Measurements from ENCODE around the gene RASA2.
"Not testable (repeated sequence)": the region's sequence is repeated elsewhere in the genome, so short reads cannot be mapped to it uniquely, and the experiment has no call there.

Gene RASA2

DNA sequence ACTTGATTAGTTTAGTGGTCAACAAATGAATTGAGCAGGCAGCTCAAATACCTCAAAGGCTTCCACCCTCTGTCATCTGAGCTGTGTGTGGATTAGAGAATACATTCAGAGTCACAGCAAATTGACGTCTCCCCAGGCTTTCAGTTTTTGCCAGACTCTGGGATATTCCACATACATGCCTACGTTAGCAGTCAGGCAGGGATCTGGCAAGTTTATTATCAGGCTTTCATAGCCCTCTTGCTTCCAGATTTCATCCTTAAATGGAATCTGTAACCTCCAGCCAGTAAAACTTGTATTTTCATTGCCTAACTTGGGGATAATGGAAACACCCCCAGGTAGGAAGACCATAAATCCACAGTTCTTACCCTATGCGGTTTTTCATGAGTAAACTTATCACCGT, 115.9 kb downstream of the RASA2 start:
- no peak for DNase-seq

DNA sequence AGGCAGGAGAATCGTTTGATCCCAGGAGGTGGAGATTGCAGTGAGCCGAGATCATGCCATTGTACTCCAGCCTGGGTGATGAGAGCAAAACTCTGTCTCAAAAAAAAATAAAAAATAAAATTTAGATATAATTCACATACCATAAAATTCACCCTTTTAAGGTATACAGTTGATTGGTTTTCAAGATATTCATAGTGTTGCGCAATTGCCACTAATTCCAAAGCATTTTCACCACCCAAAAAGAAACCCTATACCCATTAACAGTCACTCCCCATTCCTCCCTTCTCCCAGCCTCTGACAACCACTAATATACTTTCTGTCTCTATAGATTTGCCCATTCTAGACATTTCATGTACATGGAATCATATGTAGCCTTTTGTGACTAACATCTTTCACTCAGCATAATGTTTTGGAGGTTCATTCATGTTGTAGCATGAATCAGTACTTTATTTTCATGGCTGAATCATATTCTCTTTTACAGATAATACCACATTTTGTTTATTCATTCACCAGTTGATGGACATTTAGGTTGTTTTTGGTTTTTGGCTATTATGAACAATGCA, 116.7 kb downstream of the RASA2 start:
- DNase-seq: no peak

DNA sequence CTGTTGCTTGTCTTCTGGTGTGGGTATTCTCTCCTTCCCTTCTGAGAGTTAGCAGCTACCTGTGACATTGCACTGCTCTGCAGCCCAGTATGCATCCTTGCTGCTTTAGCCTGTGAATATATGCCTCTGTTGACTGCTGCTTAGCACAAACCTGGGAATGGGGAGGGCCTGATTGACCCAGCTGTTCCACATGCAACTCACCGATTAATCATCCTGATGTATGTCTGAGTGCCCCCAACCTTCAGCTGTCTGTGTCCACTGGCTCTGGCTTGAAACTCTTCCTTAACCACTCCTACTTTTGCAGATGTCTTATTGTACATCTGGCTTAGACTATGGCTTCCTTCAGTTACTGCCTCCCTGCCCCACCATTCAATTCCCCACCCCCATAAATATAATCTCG, 119.1 kb downstream of the RASA2 start:
- no peak for DNase-seq

GRCh38 chr3:141608438-141608837, 121.6 kb downstream of the RASA2 start:
- DNase-seq: no peak

- DNase-seq: no peak
Observed at GRCh38 chr3:141610939-141611338, 124.1 kb downstream of the RASA2 start.

DNA sequence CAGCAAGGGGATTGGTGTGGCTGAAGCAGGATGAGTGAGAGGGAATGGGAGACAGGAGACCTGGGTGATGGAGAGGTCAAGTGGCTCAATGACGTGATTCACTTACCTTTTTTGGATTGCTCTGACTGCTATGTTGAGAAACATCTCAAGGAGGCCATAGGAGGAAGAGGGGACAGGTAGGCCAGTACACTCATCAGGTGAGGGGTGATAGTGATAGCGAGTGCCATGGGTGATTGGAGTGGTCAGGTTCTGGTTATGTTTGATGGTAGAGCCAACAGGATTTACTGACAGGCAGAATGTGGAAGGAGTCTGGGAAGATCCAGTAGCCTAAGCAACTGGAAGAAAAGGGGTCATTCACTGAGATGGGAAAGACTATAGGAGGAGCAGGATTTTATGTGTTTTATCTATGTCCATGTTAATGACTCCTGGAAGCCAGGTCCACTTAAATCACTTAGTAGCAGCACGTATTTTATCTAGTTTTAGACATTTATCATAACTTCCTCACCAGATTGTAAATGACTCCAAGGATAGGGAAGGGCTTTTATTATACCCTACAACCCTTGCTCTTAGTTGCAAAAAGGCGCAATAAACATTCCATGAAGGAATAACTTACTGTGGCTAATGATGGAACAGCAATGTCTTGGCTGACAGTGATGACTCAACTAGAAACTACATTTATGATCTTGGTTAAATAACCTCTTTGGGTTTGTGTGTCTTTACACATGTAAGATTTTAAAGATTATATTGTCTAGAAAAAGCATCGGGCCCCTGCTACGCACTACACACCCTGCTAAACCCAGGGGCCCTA, 131.5 kb downstream of the RASA2 start:
- DNase-seq: no peak

DNA sequence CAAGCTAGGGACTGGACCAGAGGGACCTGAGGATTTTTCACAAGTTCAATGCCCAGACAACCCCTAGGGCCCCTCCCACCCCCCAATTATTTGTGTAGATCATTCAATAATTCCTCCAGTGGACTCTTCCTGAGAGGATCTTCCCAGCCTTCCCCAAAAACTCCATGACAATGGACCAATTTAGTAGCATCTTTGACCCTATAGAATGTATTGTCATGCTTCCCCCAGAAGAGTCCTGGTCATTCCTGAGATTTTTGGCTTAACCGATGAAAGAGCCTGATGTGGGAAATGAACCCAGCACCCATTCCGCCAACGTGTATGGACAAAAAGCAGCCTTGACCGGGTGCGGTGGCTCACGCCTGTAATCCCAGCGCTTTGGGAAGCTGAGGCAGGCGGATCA, 132.1 kb downstream of the RASA2 start:
- no peak for DNase-seq

- no peak for DNase-seq
Observed at GRCh38 chr3:141619450-141619849, 132.6 kb downstream of the RASA2 start.

GRCh38 chr3:141623691-141624090, 136.9 kb downstream of the RASA2 start:
- no peak for DNase-seq

- DNase-seq: no peak
Observed at GRCh38 chr3:141625506-141625905, 138.7 kb downstream of the RASA2 start.

DNA sequence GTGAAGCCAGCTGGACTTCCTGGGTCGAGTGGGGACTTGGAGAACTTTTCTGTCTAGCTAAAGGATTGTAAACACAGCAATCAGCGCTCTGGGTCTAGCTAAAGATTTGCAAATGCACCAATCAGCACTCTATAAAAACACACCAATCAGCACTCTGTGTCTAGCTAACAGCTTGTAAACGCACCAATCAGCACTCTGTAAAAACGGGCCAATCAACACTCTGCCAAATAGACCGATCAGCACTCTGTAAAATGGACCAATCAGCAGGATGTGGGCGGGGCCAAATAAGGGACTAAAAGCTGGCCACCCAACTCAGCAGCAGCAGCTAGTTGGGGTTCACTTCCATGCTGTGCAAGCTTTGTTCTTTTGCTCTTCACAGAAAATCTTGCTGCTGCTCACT, 141.5 kb downstream of the RASA2 start:
- not testable (repeated sequence) for DNase-seq

DNA sequence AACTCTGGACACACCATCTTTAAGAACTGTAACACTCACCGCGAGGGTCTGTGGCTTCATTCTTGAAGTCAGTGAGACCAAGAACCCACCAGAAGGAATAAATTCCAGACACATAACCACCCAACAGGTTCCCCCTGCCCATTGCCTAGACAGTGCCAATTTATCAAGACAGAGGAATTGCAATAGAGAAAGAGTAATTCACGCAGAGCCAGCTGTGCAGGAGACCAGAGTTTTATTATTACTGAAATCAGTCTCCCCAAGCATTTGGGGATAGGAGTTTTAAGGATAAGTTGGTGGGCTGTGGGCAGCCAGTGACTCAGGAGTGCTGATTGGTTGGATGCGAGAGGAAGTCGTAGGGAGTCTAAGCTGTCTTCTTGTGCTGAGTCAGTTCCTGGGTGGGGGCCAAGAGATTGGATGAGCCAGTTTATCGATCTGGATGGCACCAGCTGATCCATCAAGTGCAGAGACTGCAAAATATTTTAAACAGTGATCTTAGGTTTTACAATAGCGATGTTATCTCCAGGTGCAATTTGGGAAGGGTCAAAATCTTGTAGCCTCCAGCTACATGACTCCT, 142.1 kb downstream of the RASA2 start:
- not testable (repeated sequence) for DNase-seq

GRCh38 chr3:141629976-141630375, 143.1 kb downstream of the RASA2 start:
- no peak for DNase-seq

GRCh38 chr3:141632779-141633374, 146.1 kb downstream of the RASA2 start:
- no peak for DNase-seq

- no peak for DNase-seq
Observed at GRCh38 chr3:141642215-141642614, 155.4 kb downstream of the RASA2 start.

DNA sequence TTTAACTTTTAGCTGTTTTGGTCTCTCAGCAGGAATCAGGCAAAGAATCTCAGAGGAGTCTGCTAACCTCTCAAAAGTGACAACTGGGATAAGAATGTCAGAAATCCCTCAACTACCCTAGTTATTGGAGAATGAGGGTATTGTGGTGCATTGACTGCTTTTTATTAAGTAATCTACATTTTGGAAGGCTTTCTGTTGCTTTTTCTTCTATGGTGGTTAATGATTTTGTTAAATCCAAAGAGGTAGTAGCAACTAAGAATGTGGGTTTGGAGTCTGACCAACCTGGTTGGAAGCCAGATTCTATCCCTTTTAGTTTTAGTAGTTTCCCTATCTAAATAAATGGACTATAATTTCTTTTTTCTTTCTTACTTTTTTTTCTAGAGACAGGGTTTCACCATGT, 156.6 kb downstream of the RASA2 start:
- no peak for DNase-seq

- no peak for DNase-seq
Observed at GRCh38 chr3:141643796-141644195, 157.0 kb downstream of the RASA2 start.

DNA sequence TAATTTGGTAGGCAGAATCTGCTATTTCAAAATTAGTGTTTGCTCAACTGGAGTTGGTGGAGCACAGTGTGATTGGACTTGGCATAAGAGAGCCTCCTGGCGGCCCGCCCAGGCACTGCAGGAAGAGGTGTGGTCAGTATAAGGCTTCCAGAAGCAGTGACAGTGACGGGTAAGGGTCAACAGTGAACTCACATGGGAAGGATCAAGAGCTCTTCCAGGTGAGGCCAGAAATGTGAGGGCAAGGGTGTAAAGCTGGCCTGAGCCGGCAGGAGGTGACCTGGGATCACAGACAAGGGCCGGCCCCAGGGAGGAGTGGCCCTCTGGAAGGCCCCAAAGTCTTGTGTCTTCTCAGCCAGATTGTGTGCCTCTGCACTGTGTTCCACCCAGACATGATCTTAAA, 158.1 kb downstream of the RASA2 start:
- DNase-seq: peak; percentile 63

DNA sequence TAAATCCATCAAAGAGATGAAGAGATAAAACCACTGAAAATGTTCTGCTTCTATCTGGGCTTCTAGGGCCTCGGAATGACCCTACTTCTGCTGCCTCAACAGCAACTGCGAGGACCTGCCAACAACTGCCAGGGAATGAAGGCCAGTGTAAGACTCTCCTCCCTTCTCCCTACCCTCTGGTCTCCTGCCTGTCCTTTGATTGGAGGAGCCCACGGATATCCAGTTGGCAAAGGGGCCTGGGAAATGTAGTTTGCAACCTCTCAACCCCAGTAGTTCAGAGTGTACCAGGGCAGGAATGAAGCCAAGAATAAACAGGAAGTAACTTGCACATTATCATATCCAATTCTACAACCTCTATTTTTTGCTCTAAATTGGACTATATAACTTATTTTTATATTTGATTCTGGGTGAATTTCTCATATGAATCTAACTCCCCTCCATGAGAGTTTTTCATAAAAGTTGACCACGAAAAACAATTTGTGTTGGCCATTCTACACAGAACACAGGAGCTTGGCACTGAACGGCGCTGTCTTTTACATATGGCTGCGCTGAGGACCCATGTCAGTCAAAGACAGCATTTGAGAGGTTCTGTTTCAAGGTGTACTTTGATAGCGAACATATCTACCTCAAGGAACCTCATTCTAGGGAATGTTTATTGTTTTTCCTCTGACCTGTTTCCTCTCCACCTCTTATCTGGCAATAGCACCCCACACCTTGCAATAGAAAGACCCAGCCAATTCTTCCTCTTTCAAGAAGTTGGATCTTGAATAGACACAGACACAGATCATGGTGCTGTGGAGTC, 160.1 kb downstream of the RASA2 start:
- DNase-seq: peak; percentile 47

DNA sequence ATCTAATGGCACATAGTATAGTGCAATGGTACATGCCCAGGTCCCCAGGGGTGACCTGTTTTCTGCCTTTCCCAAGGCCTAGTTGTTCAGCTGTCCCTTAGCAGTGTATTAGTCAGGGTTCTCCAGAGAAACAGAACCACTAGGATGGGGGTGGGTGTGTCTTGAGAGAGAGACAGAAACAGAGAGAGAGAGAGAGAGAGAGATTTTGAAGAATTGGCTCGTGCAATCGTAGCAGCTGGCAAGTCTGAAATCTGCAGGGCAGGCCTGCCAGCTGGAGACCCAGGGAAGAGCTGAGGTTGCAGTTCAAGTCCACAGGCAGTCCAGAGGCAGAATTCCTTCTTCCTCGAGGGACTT, 160.7 kb downstream of the RASA2 start:
- no peak for DNase-seq

DNA sequence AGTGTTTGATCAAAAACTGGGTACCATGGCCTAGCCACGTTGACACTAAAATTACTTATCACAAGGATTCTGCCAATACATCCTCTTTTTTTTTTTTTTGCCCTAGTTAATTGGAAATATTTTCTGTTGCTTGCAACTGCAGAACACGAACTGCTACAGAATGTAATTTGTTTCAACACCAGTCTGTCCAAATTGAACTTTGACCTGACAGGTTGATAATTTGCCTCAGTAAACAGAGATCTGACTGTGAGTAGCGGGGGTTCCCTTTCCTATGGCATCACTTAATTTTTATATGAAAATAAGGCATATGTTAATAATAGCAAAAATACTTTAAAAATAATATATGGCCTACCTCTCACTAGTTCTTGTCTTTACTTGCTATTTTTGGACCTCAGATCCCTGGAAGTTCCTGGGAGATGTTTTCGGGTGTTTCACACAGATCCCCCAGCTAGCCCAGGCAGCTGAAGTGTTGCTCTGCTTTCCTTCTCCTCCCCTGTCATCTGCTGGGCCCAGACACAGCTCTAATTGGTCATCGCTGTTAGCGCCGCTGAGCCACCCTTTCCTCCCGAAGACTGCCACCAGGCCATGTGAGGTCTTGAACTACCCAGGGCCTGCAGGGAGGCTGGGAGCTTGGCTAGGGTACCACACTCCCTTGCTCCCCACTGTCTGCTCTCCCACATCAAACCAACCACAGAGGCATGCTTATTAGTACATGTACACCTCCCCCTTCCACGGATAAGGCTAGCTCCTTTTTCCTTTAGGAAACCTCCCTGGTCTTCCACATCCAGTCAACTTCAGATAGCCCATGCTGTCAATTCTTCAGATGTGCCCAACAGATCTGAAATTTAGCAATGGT, 161.5 kb downstream of the RASA2 start:
- DNase-seq: no peak

DNA sequence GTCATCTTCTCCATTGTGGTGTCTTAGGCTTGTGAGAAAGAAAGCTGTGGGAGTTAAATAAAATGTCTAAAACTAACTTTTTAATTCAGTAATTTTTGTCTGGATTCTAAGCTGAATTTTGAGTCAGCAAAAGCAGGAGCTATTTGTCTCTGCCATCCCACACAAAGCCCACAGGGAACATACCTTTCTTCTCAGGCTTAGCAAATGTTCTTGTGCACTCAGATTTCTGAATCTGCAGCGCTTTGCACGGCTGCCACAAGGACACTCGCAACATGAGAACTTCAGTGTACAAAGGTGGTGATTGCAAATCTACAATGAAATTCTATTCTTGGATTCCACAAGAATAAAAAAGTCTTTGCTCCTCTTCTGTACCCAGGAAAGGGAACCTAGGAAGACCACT, 163.0 kb downstream of the RASA2 start:
- DNase-seq: no peak
